ENCODE measurements around the gene TFF1.
A peak's percentile ranks its signal among the peaks of the same experiment; 100 is the strongest.

The TFF1 gene

GRCh38 chr21:42388740-42389448 is 22.6 kb upstream of the TFF1 start:
- no peaks in the 10 kb centered on the region for H3K79me2 ChIP-seq
- no peak overlapping the region for H3K4me3 ChIP-seq (ENCODE audit: low read depth, low read length)
- H3K9me3 ChIP-seq (ENCODE audit: control insufficient read depth, low read length), result no peaks in the 10 kb centered on the region
- peaks cover 5% of the 10 kb centered on the region for H3K4me1 ChIP-seq
- no peak for TF ChIP-seq CTCF (IDR thresholded peaks at IDR 0.05)
- H3K36me3 ChIP-seq (ENCODE audit: control insufficient read depth, insufficient read depth, low read length), result no peaks in the 10 kb centered on the region
- peak overlapping the region; percentile 56 for H2AFZ ChIP-seq
- H3K9ac ChIP-seq, result no peak overlapping the region
- H3K4me2 ChIP-seq (ENCODE audit: low read length), result peak overlapping the region; percentile 8
- H3K27me3 ChIP-seq (ENCODE audit: control insufficient read depth, insufficient read depth, low read length), result no peaks in the 10 kb centered on the region
- H3K27ac ChIP-seq, result no peak overlapping the region

GRCh38 chr21:42387843-42388340 is 21.6 kb upstream of the TFF1 start:
- Histone ChIP-seq H3K9ac (no peak overlapping the region), H3K4me2 (ENCODE audit: low read length) (no peak overlapping the region), H2AFZ (no peak overlapping the region), H3K79me2 (no peaks in the 10 kb centered on the region), H3K9me3 (ENCODE audit: control insufficient read depth, low read length) (no peaks in the 10 kb centered on the region), H3K27me3 (ENCODE audit: control insufficient read depth, insufficient read depth, low read length) (no peaks in the 10 kb centered on the region), H3K4me3 (ENCODE audit: low read depth, low read length) (no peak overlapping the region), H3K4me1 (peaks cover 5% of the 10 kb centered on the region), H3K27ac (no peak overlapping the region), H3K36me3 (ENCODE audit: control insufficient read depth, insufficient read depth, low read length) (no peaks in the 10 kb centered on the region)
- TF ChIP-seq CTCF (IDR thresholded peaks at IDR 0.05), result no peak

- Histone ChIP-seq H3K79me2 (no peaks in the 10 kb centered on the region), H3K4me2 (ENCODE audit: low read length) (no peak overlapping the region), H3K27ac (no peak overlapping the region), H3K27me3 (ENCODE audit: control insufficient read depth, insufficient read depth, low read length) (no peaks in the 10 kb centered on the region), H3K36me3 (ENCODE audit: control insufficient read depth, insufficient read depth, low read length) (no peaks in the 10 kb centered on the region), H3K4me1 (peaks cover 5% of the 10 kb centered on the region), H2AFZ (no peak overlapping the region), H3K4me3 (ENCODE audit: low read depth, low read length) (no peak overlapping the region), H3K9me3 (ENCODE audit: control insufficient read depth, low read length) (no peaks in the 10 kb centered on the region), H3K9ac (no peak overlapping the region)
- no peak for TF ChIP-seq CTCF (IDR thresholded peaks at IDR 0.05)
Observed at GRCh38 chr21:42387164-42387563, 20.8 kb upstream of the TFF1 start.

GRCh38 chr21:42386034-42386591 is 19.8 kb upstream of the TFF1 start:
- no peak overlapping the region for H3K4me2 ChIP-seq (ENCODE audit: low read length)
- no peaks in the 10 kb centered on the region for H3K27me3 ChIP-seq (ENCODE audit: control insufficient read depth, insufficient read depth, low read length)
- TF ChIP-seq CTCF (IDR thresholded peaks at IDR 0.05), result no peak
- H3K9ac ChIP-seq, result no peak overlapping the region
- no peak overlapping the region for H3K4me3 ChIP-seq (ENCODE audit: low read depth, low read length)
- H3K36me3 ChIP-seq (ENCODE audit: control insufficient read depth, insufficient read depth, low read length), result no peaks in the 10 kb centered on the region
- H2AFZ ChIP-seq, result no peak overlapping the region
- peaks cover 5% of the 10 kb centered on the region for H3K4me1 ChIP-seq
- no peaks in the 10 kb centered on the region for H3K79me2 ChIP-seq
- H3K27ac ChIP-seq, result no peak overlapping the region
- H3K9me3 ChIP-seq (ENCODE audit: control insufficient read depth, low read length), result no peaks in the 10 kb centered on the region

- no peaks in the 10 kb centered on the region for H3K27me3 ChIP-seq (ENCODE audit: control insufficient read depth, insufficient read depth, low read length)
- no peak for TF ChIP-seq CTCF (IDR thresholded peaks at IDR 0.05)
Observed at GRCh38 chr21:42385619-42386018, 19.3 kb upstream of the TFF1 start.

More at GRCh38 chr21:42385619-42386018, 19.3 kb upstream of the TFF1 start:
- H3K4me2 ChIP-seq (ENCODE audit: low read length), result no peak overlapping the region
- no peak overlapping the region for H3K4me3 ChIP-seq (ENCODE audit: low read depth, low read length)
- H3K79me2 ChIP-seq, result no peaks in the 10 kb centered on the region
- no peak overlapping the region for H3K27ac ChIP-seq
- no peak overlapping the region for H2AFZ ChIP-seq
- H3K36me3 ChIP-seq (ENCODE audit: control insufficient read depth, insufficient read depth, low read length), result no peaks in the 10 kb centered on the region
- no peak overlapping the region for H3K9ac ChIP-seq
- H3K9me3 ChIP-seq (ENCODE audit: control insufficient read depth, low read length), result no peaks in the 10 kb centered on the region
- peaks cover 5% of the 10 kb centered on the region for H3K4me1 ChIP-seq

Measured in parathyroid adenoma (tissue), 2 donors.